Measurements from ENCODE around the gene CEP131. TPM values are rescaled to one million over a fixed set of nuclear protein-coding genes. Genes with fewer than 3 reads are reported as not detected.

The CEP131 gene
- total RNA-seq, 1 donor from 2014 or later = 6.1 TPM

- DNase-seq (ENCODE audit: extremely low spot score in 2 of 2) = no peak
- H3K4me3 ChIP-seq = no peak overlapping the region
- intact Hi-C loops (cut with DNase I) = loop anchor here (10.0 kb wide), 1 partner anchor 342 kb away; no protein-coding TSS in a partner anchor
- peaks cover 0 to 12% of the 10 kb centered on the region in 2 donors for H3K36me3 ChIP-seq
- TF ChIP-seq POLR2A (IDR thresholded peaks at IDR 0.05) (no peak), POLR2AphosphoS5 (IDR thresholded peaks at IDR 0.05; ENCODE audit: insufficient read depth in 1 of 2, low read depth in 1 of 2) (no peak), CTCF (IDR thresholded peaks at IDR 0.05) (no peak)
- no peaks in the 10 kb centered on the region for H3K27me3 ChIP-seq
- H3K27ac ChIP-seq = no peak overlapping the region
- peaks cover 24% of the 10 kb centered on the region for H3K4me1 ChIP-seq
- no peaks in the 10 kb centered on the region for H3K9me3 ChIP-seq
Measured at GRCh38 chr17:81252987-81253329, 30.2 kb upstream of the CEP131 start.

DNA sequence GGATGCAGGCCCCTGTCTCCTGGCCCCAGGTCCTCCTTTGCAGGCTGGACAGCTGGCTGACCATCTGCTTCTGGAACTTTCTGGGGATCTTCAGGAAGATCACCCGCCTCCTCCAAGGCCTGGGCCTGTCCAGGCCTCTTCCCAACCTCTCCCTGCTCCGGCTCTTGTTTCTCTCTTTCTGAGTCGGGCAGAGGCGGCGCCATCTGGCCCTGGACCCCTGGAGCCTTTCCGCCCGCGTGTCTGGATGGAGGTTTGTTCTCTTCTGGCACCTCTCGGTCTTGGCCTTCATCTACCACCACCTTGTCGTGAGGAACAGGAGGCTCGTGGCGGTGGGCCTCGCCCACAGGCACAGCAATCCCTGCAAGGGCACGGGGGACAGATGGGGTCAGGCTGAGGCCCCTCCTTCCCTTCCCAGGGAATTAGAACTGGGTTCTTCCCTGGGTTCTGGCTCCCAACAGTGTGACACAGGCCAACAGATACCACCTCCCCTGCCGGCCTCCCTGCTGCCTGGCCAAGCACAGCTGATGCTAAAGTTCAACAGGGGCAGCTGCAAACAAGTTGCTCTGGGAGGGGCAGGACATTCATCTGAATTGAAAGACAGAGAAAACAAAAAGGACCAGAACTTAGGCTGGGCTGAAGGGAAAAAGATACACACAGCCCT lies 29.7 kb upstream of the CEP131 start:
- TF ChIP-seq CTCF (IDR thresholded peaks at IDR 0.05) = no peak
- TF ChIP-seq POLR2A (IDR thresholded peaks at IDR 0.05) = no peak
- TF ChIP-seq POLR2AphosphoS5 (IDR thresholded peaks at IDR 0.05; ENCODE audit: insufficient read depth in 1 of 2, low read depth in 1 of 2) = no peak
- DNase-seq (ENCODE audit: extremely low spot score in 2 of 2) = no peak
- Histone ChIP-seq H3K27me3 (no peaks in the 10 kb centered on the region), H3K4me3 (no peak overlapping the region), H3K4me1 (peaks cover 24% of the 10 kb centered on the region), H3K27ac (no peak overlapping the region), H3K36me3 (peaks cover 0 to 12% of the 10 kb centered on the region in 2 donors), H3K9me3 (no peaks in the 10 kb centered on the region)
- intact Hi-C loops (cut with DNase I) = loop anchor here (10.0 kb wide), 1 partner anchor 342 kb away; no protein-coding TSS in a partner anchor

DNA sequence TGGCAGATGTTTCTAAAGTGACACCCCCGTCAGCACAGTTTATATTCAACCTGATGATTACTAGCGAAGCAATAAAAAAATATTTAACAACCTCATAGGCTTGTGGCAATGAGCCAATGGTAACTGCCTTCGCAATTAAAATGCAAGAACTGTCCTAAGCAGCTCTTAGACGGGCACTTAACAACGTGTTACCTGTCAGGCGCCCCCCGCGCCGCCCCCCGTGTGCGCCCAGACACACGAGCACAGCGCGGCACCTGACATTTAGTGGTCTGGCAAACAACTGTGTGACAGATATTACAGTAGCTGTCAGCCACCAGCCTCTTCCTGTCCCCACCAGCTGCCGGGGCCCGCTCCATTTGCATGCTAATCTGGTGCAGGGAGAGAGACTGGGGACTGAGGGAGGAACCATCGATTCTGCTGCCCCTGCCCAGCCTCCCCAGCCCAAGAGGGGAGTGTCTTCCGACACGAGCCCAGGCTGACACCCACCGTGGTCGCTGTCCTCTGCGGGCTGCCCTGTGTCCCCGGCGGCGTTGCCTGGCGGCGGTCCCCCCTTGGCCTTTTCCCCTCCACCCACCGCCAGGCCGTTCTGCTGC lies 29.0 kb upstream of the CEP131 start:
- H3K4me1 ChIP-seq = peaks cover 24% of the 10 kb centered on the region
- H3K4me3 ChIP-seq = no peak overlapping the region
- no peaks in the 10 kb centered on the region for H3K27me3 ChIP-seq
- intact Hi-C loops (cut with DNase I) = loop anchor here (10.0 kb wide), 1 partner anchor 343 kb away; no protein-coding TSS in a partner anchor
- no peak for DNase-seq (ENCODE audit: extremely low spot score in 2 of 2)
- H3K27ac ChIP-seq = no peak overlapping the region
- H3K36me3 ChIP-seq = peaks cover 0 to 12% of the 10 kb centered on the region in 2 donors
- H3K9me3 ChIP-seq = no peaks in the 10 kb centered on the region
- TF ChIP-seq CTCF (IDR thresholded peaks at IDR 0.05) (no peak), POLR2A (IDR thresholded peaks at IDR 0.05) (no peak), POLR2AphosphoS5 (IDR thresholded peaks at IDR 0.05; ENCODE audit: insufficient read depth in 1 of 2, low read depth in 1 of 2) (no peak)

- intact Hi-C loops (cut with DNase I) = loop anchor here (10.0 kb wide), 1 partner anchor 344 kb away; no protein-coding TSS in a partner anchor
- no peak overlapping the region for H3K4me3 ChIP-seq
- peaks cover 24% of the 10 kb centered on the region for H3K4me1 ChIP-seq
- no peaks in the 10 kb centered on the region for H3K9me3 ChIP-seq
- DNase-seq (ENCODE audit: extremely low spot score in 2 of 2) = no peak
- H3K27ac ChIP-seq = no peak overlapping the region
- TF ChIP-seq POLR2A (IDR thresholded peaks at IDR 0.05) (no peak), POLR2AphosphoS5 (IDR thresholded peaks at IDR 0.05; ENCODE audit: insufficient read depth in 1 of 2, low read depth in 1 of 2) (no peak), CTCF (IDR thresholded peaks at IDR 0.05) (no peak)
- no peaks in the 10 kb centered on the region for H3K27me3 ChIP-seq
- H3K36me3 ChIP-seq = peaks cover 0 to 12% of the 10 kb centered on the region in 2 donors
Measured at GRCh38 chr17:81251094-81251708, 28.4 kb upstream of the CEP131 start.

Measured in vagina (tissue), 2 donors.